IPS-15b (cell line): ENCODE results near the gene E4F1.
"Not testable (repeated sequence)": the region's sequence is repeated elsewhere in the genome, so short reads cannot be mapped to it uniquely, and the experiment has no call there.

Experiments
- H3K27me3 ChIP-seq: one replicate; pipeline ENCODE4 v1.6.1; 2013; ENCODE audit warnings: low read length; ENCODE audit not compliant: control insufficient read depth, insufficient read depth
- H3K36me3 ChIP-seq: one replicate; pipeline ENCODE4 v1.6.1; 2013; ENCODE audit warnings: low read length; ENCODE audit not compliant: control insufficient read depth, insufficient read depth
- H3K4me1 ChIP-seq: one replicate; pipeline ENCODE4 v1.6.1; 2013; ENCODE audit warnings: mild to moderate bottlenecking, low read length; ENCODE audit not compliant: control insufficient read depth, insufficient read depth
- H3K4me3 ChIP-seq: one replicate; pipeline ENCODE4 v1.5.1; 2013; ENCODE audit warnings: low read depth, low read length
- H3K9ac ChIP-seq: one replicate; pipeline ENCODE4 v1.6.1; 2013; ENCODE audit warnings: low read depth, mild to moderate bottlenecking, low read length
- H3K9me3 ChIP-seq: one replicate; pipeline ENCODE4 v1.6.1; 2013; ENCODE audit warnings: mild to moderate bottlenecking, low read length; ENCODE audit not compliant: control insufficient read depth, insufficient read depth

The E4F1 gene

DNA sequence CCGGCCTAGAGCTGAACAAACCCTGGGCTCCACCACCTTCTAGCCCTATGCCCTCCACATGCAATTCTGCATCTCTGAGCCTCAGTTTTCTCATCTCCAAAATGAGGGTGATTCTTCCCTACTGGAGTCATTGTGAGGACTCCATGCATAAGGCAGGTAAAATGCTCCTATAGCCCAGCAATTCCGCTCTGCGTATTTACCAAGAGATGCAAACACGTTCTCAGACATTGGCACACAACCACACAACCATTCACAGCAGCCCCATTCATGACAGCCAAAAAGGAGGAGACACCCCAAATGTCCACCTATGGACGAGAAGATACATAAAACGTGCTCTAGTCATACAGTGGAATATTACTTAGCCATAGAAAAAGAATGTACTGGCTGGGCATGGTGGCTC, 23.1 kb upstream of the E4F1 start:
- Histone ChIP-seq H3K27me3 (peaks cover 28% of the 10 kb centered on the region), H3K9me3 (no peaks in the 10 kb centered on the region), H3K36me3 (no peaks in the 10 kb centered on the region), H3K9ac (no peak overlapping the region), H3K4me1 (no peaks in the 10 kb centered on the region), H3K4me3 (no peak overlapping the region)

DNA sequence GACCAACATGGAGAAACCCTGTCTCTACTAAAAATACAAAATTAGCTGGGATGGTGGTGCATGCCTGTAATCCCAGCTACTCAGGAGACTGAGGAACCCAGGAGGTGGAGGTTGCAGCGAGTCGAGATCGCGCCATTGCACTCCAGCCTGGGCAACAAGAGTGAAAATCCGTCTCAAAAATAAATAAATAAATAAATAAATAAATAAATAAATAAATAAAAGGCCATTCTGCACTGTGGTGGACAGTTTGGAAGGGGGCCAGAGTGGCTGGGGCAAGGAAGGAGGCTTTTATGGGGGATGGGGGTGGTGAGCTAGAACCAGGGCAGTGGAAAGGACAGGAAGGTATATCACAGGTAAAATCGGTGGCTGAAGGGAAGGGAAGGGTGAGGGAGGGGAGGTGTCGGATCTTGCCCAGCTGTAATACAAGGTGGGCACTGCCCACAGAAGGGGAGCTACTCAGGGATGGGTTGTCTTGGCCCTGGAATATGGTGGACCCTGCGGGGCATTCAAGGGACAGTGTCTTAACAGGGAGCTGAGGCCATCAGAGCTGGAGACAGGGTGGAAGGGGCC, 20.2 kb upstream of the E4F1 start:
- not testable (repeated sequence) for H3K4me1 ChIP-seq, H3K9me3 ChIP-seq, H3K9ac ChIP-seq, H3K4me3 ChIP-seq
- peaks cover 17% of the 10 kb centered on the region for H3K36me3 ChIP-seq
- H3K27me3 ChIP-seq: peaks cover 12% of the 10 kb centered on the region

DNA sequence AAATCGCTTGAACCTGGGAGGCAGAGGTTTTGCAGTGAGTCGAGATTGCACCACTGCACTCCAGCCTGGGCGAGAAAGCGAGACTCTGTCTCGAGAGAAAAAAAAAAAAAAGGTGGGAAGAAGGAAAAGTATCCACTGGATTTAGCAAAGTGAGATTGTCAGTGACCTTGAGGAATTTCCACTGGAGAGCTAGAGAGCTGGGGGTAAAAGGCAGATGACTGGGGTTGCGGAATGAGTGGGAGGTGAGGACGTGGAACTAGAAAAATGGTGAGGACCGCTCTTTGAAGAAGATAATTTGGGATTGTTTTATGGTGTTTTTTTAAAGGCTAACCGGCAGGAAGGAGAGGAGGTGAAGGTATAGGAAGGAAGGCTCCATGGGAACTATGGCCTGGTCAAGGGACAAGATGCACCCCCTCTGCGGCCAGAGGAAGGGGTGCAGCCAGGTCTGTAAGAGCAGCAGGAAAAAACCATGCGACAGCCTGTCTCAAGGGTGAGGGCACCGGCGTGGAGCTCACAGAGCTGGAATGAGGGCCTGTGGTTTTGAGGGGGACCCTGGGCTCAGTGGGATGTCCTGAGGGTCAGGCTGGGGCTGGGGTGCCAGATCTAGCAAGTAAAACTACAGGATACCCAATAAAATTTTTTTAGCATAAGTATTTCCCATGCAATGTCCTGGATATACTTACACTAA, 18.8 kb upstream of the E4F1 start:
- H3K27me3 ChIP-seq: peaks cover 4% of the 10 kb centered on the region
- H3K36me3 ChIP-seq: peaks cover 30% of the 10 kb centered on the region
- H3K4me3 ChIP-seq: peak overlapping the region; percentile 94
- no peaks in the 10 kb centered on the region for H3K9me3 ChIP-seq
- H3K9ac ChIP-seq: peak overlapping the region; percentile 94
- no peaks in the 10 kb centered on the region for H3K4me1 ChIP-seq

DNA sequence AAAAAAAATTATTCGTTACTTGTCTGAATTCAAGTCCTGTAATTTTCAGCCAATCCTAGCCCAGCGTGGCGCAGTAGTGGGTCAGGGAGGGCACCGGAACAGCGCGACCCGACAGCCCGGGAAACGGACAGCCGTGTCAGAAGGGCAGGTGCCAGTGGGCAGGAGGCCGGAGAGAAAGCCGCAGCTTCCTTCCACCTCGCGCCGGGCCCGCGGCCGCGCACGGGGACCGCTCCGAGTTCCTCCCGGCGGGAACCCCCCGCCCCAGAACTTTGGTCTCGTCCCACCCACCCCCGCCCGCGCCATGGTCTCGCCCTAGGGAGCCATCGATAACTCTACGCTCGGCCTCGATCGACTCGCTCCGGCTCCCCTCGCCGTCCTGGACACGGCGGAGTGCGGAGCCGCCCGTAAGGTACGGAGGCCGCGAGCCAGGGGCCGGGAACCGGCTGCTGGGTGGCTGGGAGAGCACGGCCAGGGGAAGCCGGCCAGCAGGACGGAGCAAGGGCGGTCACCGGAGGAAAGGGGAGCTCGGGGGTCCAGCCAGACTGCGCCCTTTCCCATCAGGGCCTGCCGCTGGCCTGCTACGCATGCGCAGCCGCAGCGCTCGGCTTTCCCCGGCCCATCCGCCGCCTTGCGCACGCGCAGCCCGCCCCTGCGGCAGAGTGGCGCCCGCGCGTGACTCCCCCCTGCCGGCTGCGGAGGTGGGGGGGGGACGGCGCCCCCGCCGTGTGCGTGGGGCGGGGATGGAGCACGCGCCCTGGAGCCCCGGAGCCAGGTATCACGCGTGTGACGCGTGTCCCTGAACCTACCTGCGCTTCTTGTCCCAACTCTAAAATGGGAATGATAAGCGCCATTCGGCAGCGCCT, 18.1 kb upstream of the E4F1 start, which contains the start of gene MLST8:
Gene MLST8, plus strand, starts transcription at position 351 of the 863 bp plus-strand sequence. CDS start 632 bp downstream, outside the sequence.
- H3K27me3 ChIP-seq: peaks cover under 1% of the 10 kb centered on the region
- no peaks in the 10 kb centered on the region for H3K9me3 ChIP-seq
- no peaks in the 10 kb centered on the region for H3K4me1 ChIP-seq
- H3K9ac ChIP-seq: peak within 1 kb of the TSS; percentile 94
- H3K4me3 ChIP-seq: peak within 1 kb of the TSS; percentile 94
- H3K36me3 ChIP-seq: peaks cover 34% of the 10 kb centered on the region

DNA sequence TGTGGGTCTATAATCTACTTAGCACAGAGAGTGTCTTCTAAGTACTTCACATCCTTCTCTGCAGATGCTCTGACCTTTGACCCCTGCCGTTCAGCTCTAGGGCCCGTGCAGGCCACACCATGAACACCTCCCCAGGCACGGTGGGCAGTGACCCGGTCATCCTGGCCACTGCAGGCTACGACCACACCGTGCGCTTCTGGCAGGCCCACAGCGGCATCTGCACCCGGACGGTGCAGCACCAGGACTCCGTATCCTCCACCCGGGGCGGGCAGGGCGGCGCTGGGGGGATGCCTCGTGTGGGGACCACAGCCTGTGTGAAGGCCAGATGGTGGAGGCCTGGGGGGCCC, 17.5 kb upstream of the E4F1 start:
- H3K27me3 ChIP-seq: no peaks in the 10 kb centered on the region
- peak overlapping the region; percentile 94 for H3K9ac ChIP-seq
- peaks cover 34% of the 10 kb centered on the region for H3K36me3 ChIP-seq
- H3K9me3 ChIP-seq: no peaks in the 10 kb centered on the region
- H3K4me1 ChIP-seq: no peaks in the 10 kb centered on the region
- H3K4me3 ChIP-seq: peak overlapping the region; percentile 94

DNA sequence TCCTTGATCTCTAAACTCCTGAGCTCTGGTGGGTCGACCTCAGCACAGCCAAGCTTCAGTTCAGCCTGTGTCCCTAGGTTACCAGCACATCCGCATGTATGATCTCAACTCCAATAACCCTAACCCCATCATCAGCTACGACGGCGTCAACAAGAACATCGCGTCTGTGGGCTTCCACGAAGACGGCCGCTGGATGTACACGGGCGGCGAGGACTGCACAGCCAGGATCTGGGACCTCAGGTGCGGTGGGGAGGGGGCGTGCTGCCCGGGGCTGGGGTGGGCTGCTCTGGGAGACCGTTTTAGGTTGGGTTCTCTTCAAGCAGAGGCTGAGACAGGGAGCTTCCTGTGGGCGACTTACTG, 17.0 kb upstream of the E4F1 start:
- Histone ChIP-seq H3K27me3 (no peaks in the 10 kb centered on the region), H3K9me3 (no peaks in the 10 kb centered on the region), H3K4me3 (peak overlapping the region; percentile 94), H3K4me1 (no peaks in the 10 kb centered on the region), H3K9ac (peak overlapping the region; percentile 94), H3K36me3 (peaks cover 34% of the 10 kb centered on the region)

DNA sequence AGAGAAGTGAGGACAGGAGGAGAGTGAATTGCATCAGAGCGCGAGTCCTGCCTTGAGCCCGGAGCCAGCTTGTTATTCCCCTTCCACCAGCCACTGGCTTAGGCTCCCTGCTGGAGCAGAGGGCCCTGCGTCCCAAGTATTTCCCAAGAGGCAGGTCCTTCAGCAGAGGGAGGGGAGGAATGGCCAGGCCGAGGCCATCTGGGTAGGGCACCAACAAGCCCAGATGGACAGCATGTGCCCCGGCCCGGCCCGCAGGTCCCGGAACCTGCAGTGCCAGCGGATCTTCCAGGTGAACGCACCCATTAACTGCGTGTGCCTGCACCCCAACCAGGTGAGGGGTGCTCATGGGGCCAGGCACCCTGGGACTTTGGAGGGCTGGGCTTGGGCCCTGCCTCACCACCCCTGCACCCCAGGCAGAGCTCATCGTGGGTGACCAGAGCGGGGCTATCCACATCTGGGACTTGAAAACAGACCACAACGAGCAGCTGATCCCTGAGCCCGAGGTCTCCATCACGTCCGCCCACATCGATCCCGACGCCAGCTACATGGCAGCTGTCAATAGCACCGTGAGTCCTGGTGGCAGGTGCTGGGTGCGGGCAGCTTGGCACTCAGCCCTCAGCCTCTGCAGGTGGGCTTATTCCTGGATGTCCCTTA, 16.5 kb upstream of the E4F1 start:
- Histone ChIP-seq H3K9me3 (no peaks in the 10 kb centered on the region), H3K36me3 (peaks cover 36% of the 10 kb centered on the region), H3K4me1 (no peaks in the 10 kb centered on the region), H3K4me3 (no peak overlapping the region), H3K27me3 (no peaks in the 10 kb centered on the region), H3K9ac (no peak overlapping the region)

DNA sequence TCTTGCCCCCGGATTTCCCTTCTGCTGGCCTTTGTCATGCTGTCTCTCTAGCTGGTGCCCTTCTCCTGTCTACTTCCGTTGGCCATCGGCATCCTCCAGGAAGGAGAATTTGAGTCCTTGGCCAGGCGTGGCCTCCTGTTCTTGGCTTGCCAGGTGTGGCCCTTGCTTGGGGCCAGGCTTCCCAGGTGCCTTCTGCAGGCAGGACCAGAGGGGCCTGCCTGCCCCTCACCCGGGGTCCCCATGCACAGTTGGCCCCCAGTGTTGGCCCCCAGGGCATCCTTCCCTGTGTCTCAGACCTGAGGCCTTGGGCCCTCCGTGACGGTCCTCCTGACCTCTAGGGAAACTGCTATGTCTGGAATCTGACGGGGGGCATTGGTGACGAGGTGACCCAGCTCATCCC, 15.5 kb upstream of the E4F1 start:
- Histone ChIP-seq H3K4me3 (no peak overlapping the region), H3K9ac (no peak overlapping the region), H3K36me3 (peaks cover 45% of the 10 kb centered on the region), H3K4me1 (no peaks in the 10 kb centered on the region), H3K9me3 (no peaks in the 10 kb centered on the region), H3K27me3 (no peaks in the 10 kb centered on the region)

DNA sequence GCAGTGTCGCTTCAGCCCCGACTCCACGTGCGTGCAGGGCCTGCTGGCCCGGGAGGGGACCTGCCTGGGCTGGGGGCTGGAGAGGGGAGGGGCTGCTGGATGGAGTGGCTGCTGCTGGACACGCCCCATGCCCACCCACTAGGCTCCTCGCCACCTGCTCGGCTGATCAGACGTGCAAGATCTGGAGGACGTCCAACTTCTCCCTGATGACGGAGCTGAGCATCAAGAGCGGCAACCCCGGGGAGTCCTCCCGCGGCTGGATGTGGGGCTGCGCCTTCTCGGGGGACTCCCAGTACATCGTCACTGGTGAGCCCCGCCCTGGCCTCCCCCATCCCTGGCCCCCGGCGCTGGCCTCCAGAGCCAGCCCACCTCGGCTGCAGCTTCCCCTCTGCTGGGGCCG, 15.1 kb upstream of the E4F1 start:
- Histone ChIP-seq H3K9me3 (no peaks in the 10 kb centered on the region), H3K4me1 (no peaks in the 10 kb centered on the region), H3K9ac (no peak overlapping the region), H3K4me3 (no peak overlapping the region), H3K27me3 (no peaks in the 10 kb centered on the region), H3K36me3 (peaks cover 45% of the 10 kb centered on the region)

DNA sequence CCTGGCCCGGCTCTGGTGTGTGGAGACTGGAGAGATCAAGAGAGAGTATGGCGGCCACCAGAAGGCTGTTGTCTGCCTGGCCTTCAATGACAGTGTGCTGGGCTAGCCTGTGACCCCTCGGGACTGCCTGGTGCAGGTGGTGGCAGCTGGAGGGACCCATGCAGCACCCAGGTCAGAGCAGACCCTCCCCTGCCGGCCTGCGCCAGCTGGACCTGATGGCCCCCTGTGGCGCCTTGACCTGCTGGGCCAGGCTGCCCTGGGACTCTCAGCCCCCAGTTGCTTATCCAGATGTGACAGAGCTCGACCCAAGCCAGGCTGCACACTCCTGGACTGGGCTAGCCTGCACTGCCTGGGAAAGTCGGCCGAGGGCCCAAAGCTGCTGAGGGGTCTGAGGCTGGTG, 14.6 kb upstream of the E4F1 start:
- Histone ChIP-seq H3K9ac (no peak overlapping the region), H3K4me1 (no peaks in the 10 kb centered on the region), H3K36me3 (peaks cover 45% of the 10 kb centered on the region), H3K27me3 (no peaks in the 10 kb centered on the region), H3K9me3 (no peaks in the 10 kb centered on the region), H3K4me3 (no peak overlapping the region)

DNA sequence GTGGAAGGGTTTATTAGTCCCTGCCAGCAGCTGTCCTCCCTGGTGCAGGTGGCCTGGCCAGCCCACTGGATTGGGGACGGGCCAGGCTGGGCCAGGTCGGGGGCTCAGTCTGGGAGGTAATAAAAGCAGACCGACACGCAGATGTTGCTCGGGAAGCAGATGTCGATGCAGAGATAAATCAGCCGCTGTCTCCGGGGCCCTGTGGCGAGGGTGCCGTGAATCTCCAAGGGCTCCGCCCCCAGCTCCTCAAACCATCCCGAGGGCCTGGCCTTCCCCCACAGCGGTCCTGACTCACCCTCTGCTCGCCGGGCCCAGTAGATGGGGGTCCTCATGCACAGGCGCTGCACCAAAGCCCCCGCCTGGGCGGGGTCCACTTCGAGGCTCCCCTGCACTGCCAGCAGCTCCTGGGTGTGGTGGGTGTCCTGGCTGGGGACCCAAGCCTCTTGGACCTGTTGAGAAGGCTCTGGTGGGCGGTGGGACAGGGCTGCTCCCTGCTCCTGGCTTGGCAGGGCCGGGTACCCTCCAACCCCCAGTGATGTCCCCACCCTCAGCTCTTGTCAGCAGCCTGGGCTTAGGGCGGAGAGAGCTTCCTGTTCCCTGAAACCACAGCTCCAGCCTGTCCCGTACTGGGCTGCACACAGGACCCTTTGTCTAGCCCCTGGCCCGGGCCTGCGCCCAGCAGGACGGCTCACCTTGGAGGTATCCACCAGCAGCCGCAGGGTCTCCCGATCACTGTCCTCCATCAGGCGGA, 14.0 kb upstream of the E4F1 start:
- Histone ChIP-seq H3K4me3 (no peak overlapping the region), H3K36me3 (peaks cover 45% of the 10 kb centered on the region), H3K4me1 (no peaks in the 10 kb centered on the region), H3K27me3 (no peaks in the 10 kb centered on the region), H3K9me3 (no peaks in the 10 kb centered on the region), H3K9ac (no peak overlapping the region)
